ENCODE data around the gene PTCD3.

Gene PTCD3

DNA sequence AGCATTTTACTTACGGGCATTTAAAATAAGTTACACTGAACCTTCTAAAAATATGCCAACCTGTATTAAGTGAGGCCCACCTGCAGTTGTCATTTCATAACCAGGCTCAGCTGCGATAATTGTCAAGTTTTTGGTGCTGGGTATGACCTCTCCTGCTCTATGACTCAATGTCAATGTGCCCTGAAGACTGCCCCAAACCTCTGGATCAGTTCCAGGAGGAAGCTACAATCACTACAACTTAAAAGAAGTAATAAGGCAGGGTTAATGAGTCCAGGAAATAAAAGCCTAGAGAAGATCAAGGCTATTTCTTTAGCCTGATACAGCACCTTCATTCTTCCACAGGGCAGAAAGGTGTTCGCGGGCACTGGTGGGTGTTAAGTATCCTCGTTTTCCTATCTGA, 23.3 kb upstream of the PTCD3 start:
- no peak for DNase-seq (ENCODE audit: low spot score)

DNA sequence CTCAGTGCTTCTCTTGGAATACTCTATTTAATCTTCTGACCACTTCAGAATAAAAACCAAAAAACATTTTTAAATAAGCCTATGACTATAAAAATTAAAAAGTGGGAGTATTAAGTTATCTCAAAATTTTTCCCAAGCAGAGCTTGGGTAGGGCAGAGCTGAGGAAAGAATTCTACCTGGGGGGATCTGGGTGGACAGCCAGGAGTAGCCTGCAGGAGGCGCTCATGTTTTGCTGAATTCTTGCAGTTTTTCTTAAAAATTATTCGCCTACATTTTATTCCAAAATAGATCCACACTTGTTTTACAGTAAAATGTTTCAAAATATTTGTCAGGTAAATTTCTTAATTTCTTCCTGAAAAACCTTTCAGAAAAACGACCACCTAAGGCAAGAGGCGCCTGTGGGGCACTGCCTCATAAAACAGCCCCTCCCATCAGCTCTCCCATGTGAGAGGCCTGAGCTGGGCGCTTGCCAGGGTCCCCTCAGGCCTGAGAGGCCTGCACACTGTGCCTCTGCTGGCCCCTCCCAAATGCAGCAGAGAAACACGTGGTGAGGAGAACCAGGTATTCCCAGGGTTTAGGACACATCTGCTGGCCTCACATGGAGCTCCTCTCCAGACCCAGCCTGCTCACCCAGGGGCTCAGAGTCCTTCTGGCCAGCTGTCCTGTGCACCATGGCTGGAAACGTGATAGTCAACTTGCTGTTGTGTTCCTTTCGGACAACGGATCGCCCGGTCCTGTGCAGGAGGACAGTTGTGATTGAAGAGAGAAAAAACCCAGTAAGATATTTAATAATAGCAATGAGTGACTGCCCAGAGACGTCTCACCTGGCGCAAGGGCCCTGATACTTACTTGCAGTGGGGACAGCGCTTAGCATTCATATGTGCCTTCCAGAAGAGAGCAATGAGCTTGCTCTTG, 17.8 kb upstream of the PTCD3 start:
- DNase-seq (ENCODE audit: low spot score): no peak

DNA sequence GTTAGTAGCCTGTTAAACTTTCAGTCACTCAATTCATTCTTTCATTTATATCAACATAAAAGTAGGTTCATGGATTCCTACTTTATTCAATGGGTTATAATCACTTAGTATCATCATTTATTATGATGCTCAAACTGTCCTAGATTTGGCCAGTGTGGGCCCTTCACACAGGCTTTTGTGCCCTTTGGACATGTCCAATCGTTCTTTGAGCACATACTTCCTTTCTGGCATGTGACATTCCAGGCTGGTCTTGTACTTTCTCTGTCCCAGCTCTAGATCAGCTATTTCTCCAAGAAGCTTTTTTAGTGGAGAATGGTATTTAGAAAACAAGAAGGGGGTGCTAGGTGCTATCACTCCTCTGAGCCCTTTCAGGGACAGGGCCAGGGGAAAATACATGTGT, 11.8 kb upstream of the PTCD3 start:
- no peak for DNase-seq (ENCODE audit: low spot score)

DNA sequence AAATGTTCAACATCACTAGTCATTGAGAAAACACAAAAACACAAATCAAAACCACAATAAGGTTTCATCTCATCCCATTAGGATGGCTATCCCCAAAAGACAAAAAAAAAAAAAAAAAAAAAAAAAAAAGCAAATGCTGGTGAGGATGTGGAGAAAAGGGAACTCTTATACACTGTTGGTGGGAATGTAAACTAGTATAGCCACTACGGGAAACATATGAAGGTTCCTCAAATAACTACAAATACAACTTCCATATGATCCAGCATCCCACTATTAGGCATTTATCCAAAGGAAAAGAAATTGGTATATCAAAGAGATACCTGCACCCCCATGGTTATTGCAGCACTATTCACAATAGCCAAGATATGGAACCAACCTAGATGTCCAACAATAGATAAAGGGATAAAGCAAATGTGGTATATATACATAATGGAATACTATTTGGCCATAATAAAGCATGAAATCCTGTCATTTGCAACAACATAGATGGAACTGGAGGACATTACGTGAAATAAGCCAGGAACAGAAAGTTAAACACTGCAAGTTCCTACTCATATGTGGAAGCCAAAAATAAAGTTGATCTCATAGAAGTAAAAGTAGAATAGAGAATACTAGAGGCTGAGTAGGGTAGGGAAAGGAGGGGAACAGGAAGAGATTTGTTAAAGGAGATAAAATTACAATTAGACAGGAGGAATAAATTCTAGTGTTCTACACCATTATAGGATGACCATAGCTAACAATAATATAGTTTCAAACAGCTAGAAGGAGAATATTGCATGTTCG, 8.7 kb upstream of the PTCD3 start:
- no peak for DNase-seq (ENCODE audit: low spot score)

DNA sequence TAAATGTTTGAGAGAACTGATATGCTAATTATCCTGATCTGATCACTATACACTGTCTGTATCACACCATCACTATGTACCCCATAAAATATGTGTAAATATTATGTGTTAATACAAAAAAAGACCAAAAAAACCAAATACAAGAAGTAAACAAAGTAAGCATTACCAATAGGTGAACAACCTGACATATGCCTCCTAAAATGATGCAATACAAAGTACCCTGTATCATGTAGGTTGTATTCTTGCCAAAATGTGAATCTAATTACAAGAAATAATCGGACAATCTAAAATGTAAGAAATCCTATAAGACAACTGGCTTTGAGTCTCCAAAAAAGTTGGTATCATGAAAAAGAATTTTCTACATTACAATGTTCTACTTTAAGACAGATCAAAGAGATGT, 8.1 kb upstream of the PTCD3 start:
- no peak for DNase-seq (ENCODE audit: low spot score)

DNA sequence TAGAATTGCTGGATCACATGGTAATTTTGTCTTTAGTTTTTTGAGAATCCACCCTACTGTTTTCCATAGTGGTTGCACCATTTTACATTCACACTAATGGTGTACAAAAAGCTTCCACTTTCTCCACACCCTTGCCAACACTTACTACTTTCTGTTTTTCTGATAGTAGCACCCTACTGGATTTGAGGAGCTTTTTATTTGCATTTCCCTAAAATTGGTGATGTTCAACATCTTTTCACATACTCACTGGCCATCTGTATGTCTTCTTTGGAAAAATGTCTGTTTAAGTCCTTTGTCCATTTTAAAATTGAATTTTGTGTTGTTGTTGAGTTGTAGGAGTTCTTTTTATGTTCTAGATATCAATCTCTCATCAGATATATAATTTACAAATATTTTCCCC, 3.9 kb upstream of the PTCD3 start:
- no peak for DNase-seq (ENCODE audit: low spot score)

DNA sequence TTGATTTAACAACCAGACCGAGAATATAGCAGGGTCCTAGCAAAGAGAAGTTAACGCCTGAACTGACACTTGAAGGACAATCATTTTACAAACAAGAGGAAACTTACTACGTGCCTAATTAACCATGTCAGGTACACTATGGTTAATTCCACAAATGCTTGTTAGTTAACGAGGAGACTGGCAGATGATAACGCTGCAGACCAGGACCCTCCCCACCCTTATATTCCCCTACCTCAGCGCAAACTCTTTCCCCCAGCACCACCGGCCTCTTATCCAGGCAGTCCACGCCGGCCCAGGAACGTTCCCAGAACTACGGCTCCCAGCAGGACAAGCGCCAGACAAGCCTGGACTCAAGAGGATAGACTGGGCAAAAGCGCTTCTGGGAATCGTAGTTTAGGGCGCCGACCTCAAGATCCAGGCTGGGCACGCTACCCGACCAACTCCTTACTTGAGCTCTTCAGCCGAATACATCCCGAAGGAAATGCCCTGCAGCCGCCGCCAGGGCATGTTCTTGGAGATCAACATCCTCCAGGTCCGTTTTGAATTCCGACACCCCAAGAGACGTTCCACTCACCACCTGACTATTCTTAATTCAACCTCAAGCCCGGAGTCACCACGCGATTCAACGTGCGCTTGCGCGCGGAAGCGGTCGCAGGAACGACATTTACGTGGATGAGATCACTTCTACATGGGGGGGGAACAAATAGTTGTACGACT, 625 bp upstream of the PTCD3 start, which contains the start of gene POLR1A:
TSS of gene POLR1A (minus strand) at position 635 of the 717 bp plus-strand sequence. CDS start at position 525, 110 bp downstream.
- peak; percentile 44 for DNase-seq (ENCODE audit: low spot score)

DNA sequence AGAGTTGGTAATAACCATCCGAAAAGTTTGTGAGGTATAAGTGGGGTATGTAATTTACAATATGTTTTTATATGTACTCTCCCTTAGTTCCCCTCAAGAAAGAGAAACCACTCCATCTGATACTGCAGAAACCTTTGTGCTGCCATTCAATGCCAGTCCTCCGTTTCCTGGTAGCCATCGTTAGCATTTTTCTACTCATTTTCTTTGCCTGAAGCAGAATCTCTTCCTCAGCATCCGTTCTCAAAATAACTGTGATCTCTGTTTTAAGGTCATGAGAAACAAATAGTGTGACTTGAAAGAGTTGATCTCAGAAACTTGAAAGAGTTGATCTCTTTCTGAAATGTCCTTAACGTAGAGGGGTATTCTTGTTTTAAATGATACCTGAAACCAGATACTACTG, 996 bp downstream of the PTCD3 start:
- no peak for DNase-seq (ENCODE audit: low spot score)

DNA sequence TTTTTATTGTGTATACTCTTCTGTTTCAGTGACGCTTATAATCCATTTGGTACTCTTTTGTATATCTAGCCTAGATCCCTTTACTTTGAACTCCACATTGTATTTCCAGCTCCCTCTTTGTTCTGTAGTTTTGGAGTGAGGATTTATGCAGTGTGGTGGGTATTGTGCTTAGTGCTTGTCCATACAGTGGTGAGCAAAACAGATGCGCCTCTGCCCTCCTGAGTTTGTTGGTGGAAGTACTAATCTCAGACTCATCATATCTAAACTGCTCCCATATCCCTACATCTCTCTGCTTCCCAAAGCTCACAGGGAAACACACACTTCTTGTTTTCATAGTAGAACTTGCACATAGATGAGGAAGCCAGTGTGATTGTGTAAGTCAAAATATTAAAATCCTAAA, 12.1 kb downstream of the PTCD3 start:
- no peak for DNase-seq (ENCODE audit: low spot score)

DNA sequence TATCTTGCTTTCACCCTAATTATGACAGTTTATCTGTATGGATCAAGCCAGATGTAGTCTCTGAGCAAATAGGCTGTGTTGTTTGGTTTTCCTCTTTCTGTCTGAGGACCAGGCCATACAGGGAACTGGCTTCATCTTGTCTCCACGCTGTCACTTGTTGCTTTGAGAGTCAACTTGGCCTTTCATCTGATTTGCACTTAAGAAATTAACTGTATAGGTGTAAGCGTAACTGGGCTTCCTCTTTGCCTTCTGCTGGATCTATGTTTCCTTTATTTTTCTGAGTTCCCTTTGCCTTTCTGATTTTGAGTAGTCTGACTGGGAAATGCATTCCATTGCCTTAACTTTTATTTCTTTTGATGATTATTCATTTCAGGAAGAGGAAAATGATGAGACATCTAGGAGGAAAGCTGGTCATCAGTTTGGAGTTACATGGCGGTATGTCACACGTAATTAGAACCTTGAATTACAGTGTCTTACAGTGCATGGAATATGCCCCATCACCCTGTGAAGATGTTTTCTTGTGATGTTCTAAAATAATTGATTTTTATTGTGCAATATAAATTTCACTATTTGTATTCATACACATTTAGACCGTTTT, 17.4 kb downstream of the PTCD3 start:
- no peak for DNase-seq (ENCODE audit: low spot score)

DNA sequence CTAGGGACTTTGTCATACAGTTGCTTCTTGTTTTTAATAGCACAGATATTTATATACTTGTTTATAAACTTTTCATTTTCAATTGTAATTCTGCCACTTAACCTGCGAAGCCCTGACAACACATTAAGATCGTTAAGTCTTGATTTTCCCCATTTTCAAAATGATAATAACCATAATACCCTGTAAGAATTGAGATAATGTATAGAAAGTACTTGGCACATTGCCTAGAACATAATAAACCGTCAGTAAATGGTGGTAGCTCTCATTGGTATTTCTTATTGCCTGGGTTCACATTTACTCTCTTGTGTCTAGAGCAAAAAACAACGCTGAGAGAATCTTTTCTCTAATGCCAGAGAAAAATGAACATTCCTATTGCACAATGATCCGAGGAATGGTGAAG, 18.6 kb downstream of the PTCD3 start:
- DNase-seq (ENCODE audit: low spot score): no peak

DNA sequence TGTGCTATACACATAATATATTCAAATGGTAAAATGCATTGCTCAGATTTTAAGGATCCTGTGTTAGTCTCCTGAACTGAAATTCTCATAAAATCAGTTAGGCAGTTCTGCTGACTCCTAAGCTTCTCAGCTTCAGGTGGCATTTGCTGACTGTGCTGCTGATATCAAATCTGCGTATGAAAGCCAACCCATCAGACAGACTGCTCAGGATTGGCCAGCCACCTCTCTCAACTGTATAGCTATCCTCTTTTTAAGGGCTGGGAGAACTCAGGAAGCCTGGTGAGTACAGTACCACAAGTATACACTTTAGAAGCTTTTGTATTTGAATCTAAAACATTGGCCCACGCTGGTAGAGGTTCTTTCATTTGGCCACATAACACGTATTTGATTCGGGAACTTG, 28.7 kb downstream of the PTCD3 start:
- DNase-seq (ENCODE audit: low spot score): no peak

DNA sequence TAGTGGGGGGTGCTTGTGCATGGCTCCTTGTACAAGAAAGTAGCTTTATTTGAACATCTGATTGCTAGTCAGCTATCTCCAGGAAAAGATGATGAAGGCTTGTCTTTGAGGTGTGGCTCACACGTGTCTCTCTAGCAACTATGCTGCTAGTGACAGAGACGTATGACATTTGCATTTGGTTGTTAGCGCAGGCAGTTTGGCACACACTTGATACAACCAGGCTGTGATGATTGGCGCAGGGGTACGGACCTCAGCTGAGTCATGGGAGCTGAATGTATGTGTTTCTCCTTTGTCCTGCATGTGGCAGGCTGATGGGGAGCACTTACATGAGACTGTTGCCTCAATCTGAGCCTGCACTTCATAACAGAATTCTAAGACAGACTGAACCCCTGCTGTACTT, 29.6 kb downstream of the PTCD3 start:
- DNase-seq (ENCODE audit: low spot score): no peak

DNA sequence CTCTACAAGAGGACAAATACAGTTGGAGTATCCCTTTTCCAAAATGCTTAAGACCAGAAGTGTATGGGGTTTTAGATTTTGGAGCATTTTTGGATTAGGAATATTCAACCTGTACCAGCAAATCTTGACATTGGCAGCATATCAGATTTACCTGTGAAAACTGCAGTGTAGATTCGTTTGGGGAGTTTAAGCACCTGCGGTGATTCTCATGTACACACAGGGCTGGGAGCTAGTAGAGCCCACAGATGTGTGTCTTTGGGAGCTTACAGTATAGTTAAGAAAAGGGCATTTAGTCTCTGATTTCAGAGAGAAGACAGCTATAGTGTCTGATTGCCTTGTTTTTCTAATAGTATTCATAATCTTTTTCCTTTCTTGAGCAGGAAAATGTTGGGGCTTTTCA, 30.1 kb downstream of the PTCD3 start:
- no peak for DNase-seq (ENCODE audit: low spot score)

DNA sequence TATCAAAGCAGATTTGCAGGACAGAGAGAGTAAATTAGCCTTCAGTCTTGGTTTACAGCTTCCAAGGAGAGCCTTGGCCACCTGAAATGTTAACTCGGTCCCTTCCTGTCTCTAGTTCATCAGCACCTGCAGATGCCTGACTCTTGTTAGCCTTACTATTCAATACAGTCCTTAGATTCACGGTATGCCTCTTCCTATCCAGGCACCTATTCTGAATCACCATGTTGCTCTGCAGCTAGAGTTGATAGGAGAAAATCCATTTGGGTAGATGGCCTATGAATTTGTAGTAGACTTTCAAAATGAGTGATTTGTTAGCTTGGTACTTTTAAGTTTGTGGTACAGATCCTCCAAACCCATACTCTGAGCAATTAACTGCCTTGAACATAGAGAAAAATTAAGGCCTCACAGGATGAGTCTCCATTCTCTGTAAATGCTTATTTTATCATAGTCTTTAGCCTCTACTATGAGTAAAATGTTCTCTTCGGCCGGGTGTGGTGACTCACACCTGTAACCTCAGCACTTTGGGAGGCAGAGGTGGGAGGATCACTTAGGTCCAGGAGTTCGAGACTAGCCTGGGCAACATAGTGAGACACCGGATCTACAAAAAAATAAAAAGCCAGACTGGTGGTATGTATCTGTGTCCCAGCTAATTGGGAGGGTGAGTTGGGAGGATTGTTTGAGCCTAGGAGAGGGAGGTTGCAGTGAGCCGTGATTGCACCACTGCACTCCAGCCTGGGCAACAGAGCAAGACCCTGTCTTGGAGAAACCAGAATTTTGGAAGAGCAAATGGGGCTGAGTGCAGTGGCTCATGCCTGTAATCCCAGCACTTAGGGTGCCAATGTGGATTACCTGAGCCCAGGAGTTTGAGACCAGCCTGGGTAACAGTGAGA, 32.9 kb downstream of the PTCD3 start:
- DNase-seq (ENCODE audit: low spot score): no peak

DNA sequence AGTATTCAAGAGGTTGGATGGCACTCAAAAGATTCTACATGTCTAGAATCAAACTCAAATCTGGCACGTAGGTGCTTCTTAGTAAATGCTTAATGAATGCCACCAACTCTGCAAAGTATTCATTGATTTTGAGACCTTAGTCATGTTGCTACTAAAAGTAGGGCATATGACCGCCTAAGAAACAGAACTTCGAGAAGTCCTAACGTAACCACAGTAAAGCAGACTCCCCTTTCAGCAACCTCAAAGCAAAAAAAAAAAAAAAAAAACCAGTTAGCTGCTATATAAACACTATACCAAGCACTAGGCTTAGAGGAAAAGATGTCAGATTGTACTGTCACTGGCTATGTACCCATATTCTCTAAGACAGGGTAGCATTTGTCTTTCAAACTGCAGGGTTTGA, 33.9 kb downstream of the PTCD3 start:
- no peak for DNase-seq (ENCODE audit: low spot score)

DNA sequence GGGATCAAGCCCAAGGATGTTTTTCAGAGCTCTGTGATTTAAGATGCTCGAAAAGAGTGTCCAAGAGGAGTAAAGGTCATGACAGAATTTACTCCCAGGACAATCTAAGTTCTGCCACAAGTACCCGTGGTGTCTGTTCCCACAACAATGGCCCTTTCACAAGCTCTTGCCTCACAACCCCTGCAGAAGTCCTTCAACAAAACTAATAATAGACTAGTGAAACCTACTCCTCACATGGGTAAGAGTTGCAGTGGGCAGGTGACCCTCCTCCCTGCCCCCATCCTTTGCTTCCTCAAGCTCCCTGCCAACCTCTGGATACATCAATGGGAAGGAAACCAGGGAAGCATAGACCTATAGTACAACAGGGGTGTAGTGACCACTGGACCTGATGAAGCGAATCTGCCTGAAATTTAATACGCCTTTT, 34.9 kb downstream of the PTCD3 start:
- DNase-seq (ENCODE audit: low spot score): no peak

DNA sequence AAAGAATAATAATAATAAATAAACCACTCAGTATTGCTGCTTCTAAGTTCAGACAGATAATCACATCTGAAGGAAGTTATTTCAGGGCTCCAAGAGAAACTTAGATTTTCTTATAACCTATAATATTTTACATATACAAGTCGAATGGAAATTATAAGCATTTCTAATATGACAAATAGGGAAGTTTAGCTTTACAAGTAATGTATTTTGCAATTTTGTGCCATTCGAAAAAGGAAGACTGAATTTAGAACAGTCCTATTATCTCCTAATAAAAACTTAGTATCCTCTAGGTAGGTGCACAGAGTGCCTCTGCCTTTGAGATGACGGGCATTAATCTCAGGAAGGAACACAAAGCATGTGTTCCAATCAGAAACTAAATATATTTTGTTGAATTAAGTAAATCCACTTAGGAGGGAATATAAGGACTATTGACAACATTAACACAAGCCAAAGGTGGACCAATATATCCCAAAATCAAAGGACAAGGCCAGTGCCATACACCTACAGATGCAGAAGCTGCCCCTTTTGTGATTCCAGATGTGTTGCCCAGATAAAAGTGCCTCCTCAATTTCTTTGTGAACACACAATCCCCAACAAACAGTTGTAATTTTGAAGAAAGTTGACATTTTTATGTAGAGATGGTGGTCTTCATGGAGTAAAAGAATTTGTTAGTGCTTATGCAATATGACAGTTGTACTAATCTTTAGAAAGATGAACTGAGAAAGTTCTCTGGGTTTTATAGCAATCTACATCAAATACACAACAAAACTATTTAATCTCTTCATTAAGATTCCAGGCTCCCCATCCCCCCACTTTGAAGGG, 36.6 kb downstream of the PTCD3 start:
- no peak for DNase-seq (ENCODE audit: low spot score)

DNA sequence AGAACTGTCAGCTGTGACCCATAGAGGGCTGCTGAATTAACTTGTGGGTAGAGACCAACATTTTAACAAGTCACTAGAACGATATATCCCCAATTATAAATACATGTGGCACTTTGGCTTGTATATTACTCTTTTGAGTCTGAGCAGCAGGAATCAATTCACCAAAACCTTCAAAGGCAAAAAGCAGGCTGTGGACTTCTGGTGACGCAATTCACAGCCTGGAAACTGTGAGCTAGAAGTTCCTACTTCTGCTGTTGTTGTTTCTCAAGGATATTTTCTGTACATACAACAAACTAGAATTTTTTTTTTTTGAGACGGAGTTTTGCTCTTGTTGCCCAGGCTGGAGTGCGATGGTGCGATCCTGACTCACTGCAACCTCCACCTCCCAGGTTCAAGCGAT, 37.3 kb downstream of the PTCD3 start:
- DNase-seq (ENCODE audit: low spot score): no peak
